GM19468 (cell line): Measurements from ENCODE around the gene PTPN4.

Experiments used
- ATAC-seq: cut with Tn5 transposase; IDR thresholded peaks from one replicate; pipeline ENCODE4 v1.9.1; 2021; ENCODE audit warnings: mild to moderate bottlenecking, moderate library complexity, moderate number of reproducible peaks; ENCODE audit not compliant: unreplicated experiment; ENCODE audit errors: extremely low read depth

The PTPN4 gene

GRCh38 chr2:119759451-119760236, at the start of gene PTPN4:
PTPN4 (plus strand) TSS chr2:119759922; CDS start chr2:119809854, 49,932 bp downstream.
- ATAC-seq: peak; percentile 97

DNA sequence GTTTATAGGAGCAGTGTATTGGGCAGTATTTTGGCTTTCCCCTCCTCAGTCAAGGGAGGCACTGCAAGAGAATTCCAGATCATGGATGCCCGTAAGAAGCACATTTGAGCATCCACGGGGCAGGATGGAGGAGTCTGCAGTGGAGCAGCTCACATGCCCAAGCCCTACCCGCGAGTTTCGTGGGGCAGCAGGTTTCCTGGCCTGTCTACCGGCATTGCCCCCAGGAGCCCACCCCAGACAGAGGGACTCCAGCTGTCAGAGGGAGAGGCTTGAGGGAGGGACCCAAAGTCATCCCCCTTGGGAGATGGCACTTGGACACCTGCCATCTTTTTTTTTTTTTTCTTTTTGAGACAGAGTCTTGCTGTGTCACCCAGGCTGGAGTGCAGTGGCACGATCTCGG, 49.4 kb upstream of the PTPN4 start:
- no peak for ATAC-seq

- ATAC-seq: no peak
These were observed 48.4 kb upstream of the PTPN4 start for GRCh38 chr2:119711352-119711751.

DNA sequence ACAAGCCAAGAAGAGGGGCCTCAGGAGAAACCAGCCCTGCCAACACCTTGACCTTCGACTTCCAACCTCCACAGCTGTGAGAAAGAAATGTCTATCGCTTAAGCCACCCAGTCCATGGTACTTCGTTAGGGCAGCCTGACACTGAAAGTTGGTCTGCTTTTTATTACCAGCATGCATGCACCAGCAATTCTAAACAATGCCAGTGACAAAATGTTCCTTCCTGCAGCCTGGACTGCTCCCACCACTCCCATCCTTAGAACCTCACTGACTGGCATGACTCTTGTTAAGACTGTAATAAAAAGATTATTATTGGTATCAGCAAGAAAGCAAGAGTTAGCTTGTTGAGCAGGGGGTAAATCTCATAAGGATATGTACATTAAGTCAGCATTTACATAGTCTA, 47.2 kb upstream of the PTPN4 start:
- ATAC-seq: no peak

DNA sequence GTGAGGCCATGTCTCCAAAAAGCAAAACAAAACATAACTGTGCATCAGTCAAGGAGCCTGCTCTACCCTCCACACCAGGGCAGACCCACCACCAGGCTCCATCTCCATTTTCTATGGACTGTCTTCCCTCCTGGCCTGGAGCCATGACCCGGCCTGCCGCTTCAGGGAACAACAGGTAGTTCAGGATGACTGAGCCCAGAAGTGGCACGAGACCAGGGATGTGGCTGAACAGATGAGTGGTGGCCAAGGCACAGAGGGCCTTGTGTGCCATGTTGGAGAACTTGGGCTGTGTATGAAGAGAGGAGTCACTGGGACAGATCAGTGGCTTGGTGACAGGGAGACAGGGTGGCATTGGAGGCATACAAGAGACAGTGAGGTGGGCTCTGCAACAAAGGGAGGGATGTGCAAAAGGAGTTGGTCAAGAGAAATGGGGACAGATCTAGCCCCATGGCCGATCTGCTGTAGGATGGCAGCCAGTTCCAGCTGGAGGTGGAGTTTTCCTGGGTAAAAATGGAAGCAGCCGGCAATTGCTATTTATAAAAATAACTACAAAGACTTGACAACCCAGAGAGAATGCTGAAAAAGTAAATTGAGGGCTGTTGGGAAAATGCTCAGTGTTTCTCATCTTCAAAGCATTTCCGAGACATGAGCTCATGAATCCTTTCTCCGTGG, 45.8 kb upstream of the PTPN4 start:
- no peak for ATAC-seq

DNA sequence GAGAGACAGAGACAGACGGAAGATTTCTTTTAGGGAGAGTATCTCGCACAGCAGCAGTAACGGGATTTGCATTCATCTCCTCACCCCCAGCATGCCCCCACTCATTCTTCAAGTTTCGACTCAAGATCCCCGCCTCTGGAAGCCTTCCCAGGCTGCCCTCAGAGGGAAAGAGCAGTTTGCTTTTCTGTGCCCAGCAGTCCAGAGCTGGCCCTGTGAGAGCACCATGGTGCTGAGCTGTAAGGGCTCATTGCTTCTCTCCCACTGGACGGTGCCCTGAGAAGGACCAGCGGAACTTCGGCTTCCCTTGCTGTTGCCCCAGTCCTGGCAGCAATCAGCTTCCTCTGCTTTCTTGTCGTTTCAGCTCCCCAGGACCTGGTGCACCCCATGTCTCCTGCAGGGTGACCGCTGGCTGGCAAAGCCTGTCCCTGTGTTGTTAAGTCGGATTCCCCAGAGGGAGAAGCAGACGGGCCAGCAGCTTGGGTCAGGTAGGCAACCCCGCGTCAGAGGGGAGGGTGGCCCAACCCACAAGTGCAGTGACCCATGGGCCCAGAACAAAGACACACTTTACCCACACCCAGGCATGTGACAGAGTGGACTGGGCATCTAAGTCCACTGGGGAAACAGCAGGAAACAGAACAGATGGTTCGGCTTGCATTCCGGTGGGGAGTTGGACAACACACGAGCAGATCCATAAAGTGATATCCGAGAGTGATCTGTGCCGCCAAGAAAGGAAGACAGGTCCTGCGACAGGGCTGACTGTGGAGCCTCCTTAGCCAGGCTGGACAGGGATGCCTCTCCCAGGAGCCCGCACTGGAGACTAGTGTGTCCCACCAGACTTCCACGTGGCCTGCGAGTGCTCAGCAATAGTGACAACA, 44.1 kb upstream of the PTPN4 start:
- no peak for ATAC-seq

GRCh38 chr2:119716284-119716672, 43.4 kb upstream of the PTPN4 start:
- ATAC-seq: no peak

DNA sequence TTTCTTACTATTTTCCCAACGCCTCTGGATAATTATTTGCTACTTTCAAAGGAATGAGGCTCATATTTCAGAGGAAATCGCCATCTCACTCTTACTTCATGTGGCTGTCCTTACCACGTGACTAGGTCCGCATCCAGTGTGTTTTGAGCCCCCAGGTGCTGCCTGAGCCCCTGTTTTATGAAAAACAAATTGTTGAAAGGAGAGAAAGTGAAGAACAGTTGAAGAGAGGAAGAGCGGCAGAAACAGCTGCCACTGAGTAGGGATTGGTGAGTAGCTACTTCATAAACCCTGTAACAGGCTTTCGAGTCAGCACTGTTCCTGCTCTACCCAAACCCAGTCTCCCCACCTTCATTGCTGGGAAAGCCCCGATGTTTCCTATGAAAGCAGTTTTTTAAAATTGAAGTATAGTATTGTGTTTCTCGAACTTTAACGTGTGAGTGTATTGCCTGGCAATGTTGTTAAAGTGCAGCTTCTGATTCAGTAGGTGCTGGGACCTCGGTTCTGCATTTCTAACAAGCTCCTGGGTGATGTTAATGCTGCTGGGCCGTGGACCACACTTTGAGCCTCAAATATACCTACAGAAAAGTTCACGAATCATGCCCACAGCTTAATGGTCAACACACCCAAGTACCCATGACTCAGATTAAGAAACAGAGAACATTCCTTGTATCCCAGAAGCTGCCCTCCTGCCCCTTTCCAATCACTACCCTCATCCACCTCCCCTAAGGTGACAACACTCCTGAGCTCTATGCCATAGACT, 41.0 kb upstream of the PTPN4 start:
- no peak for ATAC-seq

DNA sequence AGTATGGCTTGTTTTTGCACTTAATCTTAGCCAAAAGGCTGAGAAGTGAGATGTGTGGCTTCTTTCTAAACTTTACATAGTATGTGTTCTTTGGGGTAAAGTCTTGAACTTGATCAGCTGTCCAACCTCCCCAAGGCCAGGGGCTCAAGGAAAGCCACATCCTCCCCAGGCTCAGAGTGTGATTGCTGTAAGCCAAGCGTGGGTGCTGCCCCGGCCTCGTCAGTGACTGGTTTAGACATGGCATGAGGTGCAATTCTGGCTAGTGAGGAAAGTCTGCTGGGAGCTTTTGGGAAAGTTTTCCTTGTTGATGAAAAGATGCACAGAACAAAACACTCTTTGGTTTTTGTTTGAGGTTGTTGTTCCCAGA, 40.5 kb upstream of the PTPN4 start:
- no peak for ATAC-seq

- ATAC-seq: no peak
These were observed 38.7 kb upstream of the PTPN4 start for GRCh38 chr2:119721043-119721442.

DNA sequence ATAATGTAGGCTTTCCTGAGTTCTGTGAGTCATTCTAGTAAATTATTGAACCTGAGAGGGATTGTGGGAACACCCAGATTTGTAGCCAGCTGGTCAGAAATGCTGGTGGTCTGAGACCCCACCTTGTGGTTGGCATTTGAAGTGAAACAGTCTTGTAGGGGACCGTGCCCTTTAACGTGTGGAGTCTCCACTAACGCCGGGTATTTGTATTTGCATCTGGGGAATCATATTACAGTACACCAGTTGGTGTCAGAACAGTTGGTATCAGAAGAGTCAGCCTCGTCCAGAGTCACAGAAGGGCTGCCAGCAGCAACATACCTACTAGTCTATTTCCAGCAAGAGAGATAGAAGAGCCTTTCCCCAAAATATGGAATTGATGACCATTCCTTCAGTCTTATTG, 38.3 kb upstream of the PTPN4 start:
- no peak for ATAC-seq

GRCh38 chr2:119721904-119722303, 37.8 kb upstream of the PTPN4 start:
- ATAC-seq: no peak

- ATAC-seq: no peak
These were observed 36.5 kb upstream of the PTPN4 start for GRCh38 chr2:119723186-119723585.

DNA sequence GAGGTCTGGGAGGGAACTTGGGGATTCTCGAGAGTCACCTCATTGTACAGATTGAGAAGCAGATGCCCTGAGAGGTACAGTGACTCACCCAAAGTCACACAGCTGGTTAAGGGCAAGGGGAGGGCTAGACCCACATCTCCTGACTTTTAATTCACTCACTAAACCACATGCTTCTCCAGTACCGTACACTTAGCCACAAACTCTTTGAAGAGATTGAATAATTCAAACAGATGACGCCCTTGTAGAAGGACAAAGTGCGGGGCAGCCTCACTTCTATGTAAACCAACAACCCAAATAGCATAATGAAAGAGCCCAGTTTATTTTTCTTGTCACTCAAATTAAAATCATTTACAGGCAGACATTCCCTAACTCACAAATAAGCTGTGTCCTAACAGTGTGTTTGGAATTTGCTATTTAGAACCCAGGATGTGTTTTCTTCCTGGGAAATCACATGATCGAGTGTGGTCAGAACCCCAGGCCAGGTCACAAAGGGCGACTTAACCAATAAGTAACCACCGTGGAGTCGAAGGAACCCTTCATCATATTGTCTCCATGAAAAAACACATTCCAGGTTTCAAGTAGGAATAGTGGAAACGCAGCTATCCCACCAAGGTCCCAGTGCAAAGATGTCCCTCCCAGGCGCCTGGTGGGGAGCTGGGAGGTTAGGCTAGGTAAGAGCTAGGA, 35.8 kb upstream of the PTPN4 start:
- ATAC-seq: no peak

GRCh38 chr2:119724656-119725485, 34.9 kb upstream of the PTPN4 start:
- no peak for ATAC-seq

GRCh38 chr2:119727493-119727892, 32.2 kb upstream of the PTPN4 start:
- ATAC-seq: no peak

DNA sequence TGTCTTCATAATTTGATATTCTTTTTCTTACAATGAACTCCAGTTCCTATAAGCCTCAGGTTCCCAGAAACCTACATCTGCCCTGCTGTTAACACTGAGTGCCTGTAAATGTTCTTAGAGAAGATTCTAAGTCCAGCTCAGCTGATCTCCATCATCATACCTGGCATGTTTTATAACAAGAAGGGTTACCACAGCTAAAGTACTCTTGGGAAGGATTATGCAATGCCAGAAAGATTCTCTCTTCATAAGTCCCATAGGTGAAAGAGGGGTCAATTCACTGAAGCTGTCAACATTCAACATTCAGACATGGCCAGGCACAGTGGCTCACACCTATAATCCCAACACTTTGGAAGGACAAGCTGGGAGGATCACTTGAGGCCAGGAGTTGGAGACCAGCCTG, 31.3 kb upstream of the PTPN4 start:
- no peak for ATAC-seq

DNA sequence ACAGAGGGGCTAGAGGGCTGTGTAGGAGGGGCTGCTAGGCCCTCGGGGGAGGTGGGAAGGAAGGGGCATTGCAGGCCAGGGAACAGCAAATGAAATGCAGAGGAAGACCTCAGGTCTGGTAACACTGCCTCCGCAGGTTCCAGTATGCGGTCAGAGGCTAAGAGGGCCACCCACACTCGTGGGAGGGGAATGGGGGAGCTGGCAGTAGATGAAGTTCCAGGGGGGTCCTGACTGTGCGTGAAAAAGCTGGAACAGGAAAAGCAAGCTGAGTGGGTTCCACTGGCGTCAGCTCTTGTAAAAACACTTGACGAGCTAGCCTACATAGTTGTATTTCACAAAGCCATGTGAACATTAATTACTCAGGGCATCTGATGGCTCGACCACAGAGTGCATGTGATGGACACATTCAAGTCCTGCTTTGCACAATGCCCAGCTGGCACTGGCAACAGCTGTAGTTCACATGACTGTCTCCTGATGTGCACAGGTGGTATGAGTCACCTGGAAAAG, 29.0 kb upstream of the PTPN4 start:
- no peak for ATAC-seq

DNA sequence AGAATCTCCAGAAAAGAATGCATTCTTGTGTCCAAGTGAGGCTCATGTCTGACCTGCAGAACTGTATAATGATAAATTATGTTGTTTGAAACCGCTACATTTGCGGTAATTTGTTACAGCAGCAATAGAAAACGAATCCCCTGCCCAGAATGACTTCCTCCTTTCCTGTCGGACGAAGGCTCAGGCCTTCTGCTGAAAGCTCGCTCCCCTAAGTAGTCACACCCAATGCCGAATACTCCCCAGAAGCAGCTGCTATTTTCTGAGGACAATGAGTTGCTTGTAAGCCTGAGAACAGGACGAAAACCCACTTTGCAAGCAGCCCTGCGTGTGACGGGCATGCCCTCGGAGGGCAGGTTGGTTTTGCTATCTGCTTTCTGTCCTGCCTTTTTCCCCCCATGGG, 27.7 kb upstream of the PTPN4 start:
- ATAC-seq: no peak
